GM06990 (cell line): ENCODE measurements around the gene OR4D11.

Experiments used
- DNase-seq: peaks from one replicate; pipeline ENCODE4 v3.0.0-alpha.2; 2011; ENCODE audit not compliant: insufficient read length; ENCODE audit errors: extremely low read depth
- H3K27me3 ChIP-seq: replicated peaks from 2 replicates; pipeline ENCODE4 v1.6.0; 2011; ENCODE audit warnings: low read length; ENCODE audit not compliant: control insufficient read depth, insufficient read depth
- H3K36me3 ChIP-seq: 2 replicates; pipeline ENCODE4 v1.5.1; 2011; ENCODE audit warnings: low read length; ENCODE audit not compliant: control insufficient read depth, insufficient read depth
- H3K4me3 ChIP-seq: replicated peaks from 2 replicates; pipeline ENCODE4 v1.5.1; 2011; ENCODE audit warnings: low read depth, mild to moderate bottlenecking, control low read depth, low read length
- TF ChIP-seq, protein P1 (sequence below): IDR thresholded peaks from 2 replicates; pipeline ENCODE4 v1.5.1; 2011; ENCODE audit warnings: low read length, control low read depth, mild to moderate bottlenecking, inconsistent platforms; ENCODE audit not compliant: insufficient read depth, poor library complexity, severe bottlenecking

Gene OR4D11

DNA sequence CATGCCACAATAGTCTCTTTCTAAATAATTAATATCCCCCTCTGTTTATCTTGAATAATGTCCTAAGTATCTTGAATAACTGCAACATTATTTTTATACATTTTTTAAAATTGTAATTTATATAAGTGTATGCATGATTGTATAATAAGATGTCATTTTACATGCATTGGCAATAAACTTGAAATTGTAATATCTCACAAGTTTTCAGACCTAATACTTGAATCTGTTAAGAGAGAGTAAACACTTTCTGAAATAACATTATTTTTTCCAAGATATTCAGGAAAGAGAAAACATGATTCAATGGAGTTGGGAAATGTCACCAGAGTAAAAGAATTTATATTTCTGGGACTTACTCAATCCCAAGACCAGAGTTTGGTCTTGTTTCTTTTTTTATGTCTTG lies at the start of gene OR4D11:
OR4D11 (plus strand) TSS at position 301 of the 400 bp plus-strand sequence; CDS start at position 301, 0 bp downstream.
- H3K36me3 ChIP-seq = no peaks in the 10 kb centered on the region
- TF ChIP-seq, protein P1, sequence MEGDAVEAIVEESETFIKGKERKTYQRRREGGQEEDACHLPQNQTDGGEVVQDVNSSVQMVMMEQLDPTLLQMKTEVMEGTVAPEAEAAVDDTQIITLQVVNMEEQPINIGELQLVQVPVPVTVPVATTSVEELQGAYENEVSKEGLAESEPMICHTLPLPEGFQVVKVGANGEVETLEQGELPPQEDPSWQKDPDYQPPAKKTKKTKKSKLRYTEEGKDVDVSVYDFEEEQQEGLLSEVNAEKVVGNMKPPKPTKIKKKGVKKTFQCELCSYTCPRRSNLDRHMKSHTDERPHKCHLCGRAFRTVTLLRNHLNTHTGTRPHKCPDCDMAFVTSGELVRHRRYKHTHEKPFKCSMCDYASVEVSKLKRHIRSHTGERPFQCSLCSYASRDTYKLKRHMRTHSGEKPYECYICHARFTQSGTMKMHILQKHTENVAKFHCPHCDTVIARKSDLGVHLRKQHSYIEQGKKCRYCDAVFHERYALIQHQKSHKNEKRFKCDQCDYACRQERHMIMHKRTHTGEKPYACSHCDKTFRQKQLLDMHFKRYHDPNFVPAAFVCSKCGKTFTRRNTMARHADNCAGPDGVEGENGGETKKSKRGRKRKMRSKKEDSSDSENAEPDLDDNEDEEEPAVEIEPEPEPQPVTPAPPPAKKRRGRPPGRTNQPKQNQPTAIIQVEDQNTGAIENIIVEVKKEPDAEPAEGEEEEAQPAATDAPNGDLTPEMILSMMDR = no peak
- H3K27me3 ChIP-seq = no peaks in the 10 kb centered on the region
- H3K4me3 ChIP-seq = no peak within 1 kb of the TSS
- no peak for DNase-seq

DNA sequence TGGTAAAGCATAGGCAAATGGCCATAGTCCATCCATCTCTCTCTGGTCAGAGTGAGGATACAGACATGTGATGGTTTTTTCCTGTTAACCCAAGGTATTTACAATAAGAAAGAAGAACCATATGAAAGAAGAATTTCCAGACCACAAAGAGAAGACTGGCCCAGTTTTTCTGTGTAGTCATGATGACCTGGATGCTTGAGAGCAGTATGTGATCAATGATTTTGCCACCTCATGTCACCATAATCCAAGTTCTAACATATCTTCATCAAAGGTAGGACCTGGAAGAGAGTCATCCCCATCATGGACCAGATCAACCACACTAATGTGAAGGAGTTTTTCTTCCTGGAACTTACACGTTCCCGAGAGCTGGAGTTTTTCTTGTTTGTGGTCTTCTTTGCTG lies 46.7 kb upstream of the OR4D11 start, which contains the start of gene OR4D6:
OR4D6 (plus strand) TSS at position 301 of the 400 bp plus-strand sequence; CDS start at position 301, 0 bp downstream.
- H3K4me3 ChIP-seq = no peak within 1 kb of the TSS

DNA sequence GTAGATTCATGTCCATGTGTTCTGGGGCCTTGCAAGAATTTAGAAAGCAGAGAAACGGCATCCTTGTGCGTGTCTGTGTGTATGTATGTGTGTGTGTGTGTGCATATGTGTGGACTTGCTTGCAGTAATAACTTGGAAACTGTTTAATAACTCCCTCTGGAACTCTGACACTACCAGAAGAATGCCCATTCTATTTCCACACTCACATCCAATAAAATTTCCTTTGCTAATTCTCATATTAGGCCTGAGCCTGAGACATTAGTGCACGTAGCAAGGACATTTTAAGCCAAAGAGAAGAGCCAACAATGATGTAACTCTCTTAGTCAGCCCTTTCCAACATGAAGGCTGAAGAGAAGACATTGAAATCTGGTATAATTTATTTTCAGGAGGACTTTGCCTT lies 43.5 kb upstream of the OR4D11 start:
- DNase-seq = no peak
- Histone ChIP-seq H3K36me3 (no peaks in the 10 kb centered on the region), H3K4me3 (no peak overlapping the region), H3K27me3 (no peaks in the 10 kb centered on the region; the same call in 1 of the 2 replicates)
- TF ChIP-seq, protein P1 = no peak

More for the DNA sequence above, 46.7 kb upstream of the OR4D11 start, which contains the start of gene OR4D6:
- DNase-seq = no peak
- TF ChIP-seq, protein P1 = no peak
- Histone ChIP-seq H3K36me3 (no peaks in the 10 kb centered on the region), H3K27me3 (no peaks in the 10 kb centered on the region; the same call in 1 of the 2 replicates)

DNA sequence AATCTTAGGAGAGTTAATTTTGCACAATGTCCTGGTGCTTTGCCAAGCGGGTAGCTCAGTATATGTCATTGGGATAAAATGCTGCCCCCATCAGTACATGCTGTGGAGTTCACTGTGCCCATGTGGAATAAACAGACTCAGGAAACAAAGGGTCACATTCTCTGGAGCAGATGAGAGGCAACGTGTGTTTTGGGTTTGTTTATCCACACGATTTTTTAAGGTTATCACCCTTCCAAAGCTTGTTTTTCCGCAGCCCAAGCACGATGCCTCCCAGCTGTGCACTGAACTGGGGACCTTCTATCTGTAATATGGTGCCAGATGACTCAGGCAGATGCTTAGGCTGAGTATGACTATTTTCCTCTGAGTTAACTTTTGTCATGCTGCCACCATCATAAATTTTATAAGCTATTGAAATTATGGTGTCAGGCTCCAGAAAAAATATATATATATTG lies 40.2 kb upstream of the OR4D11 start:
- Histone ChIP-seq H3K27me3 (no peaks in the 10 kb centered on the region), H3K36me3 (no peaks in the 10 kb centered on the region), H3K4me3 (no peak overlapping the region)
- TF ChIP-seq, protein P1 = no peak
- no peak for DNase-seq

DNA sequence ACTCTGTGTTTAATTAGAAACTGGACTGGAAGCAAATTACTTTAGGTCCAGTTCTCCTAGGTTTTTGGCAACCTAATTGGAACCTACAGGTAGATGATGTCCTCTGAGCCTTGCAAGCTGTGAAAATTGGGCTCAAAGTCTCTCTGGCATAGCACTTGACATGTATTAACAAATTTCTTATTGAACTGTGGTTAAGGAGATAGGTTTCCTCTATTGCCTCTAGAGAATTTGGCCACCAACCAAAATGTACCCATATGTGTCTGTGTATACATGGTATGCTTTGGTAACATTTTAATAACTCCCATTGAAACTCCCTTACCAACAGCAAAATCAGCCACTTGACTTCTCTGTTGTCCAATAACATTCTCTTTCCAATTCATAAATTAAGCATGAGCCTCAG lies 30.4 kb upstream of the OR4D11 start, which contains the start of gene OR4D10:
OR4D10 (plus strand) TSS at position 301 of the 400 bp plus-strand sequence. CDS start 4,115 bp downstream, outside the sequence.
- TF ChIP-seq, protein P1 = no peak
- DNase-seq = no peak
- H3K27me3 ChIP-seq = no peaks in the 10 kb centered on the region
- no peak within 1 kb of the TSS for H3K4me3 ChIP-seq
- no peaks in the 10 kb centered on the region for H3K36me3 ChIP-seq
